GM18909 (cell line): ENCODE measurements around the gene TLR6.
"Not testable (repeated sequence)": the region's sequence is repeated elsewhere in the genome, so short reads cannot be mapped to it uniquely, and the experiment has no call there.

Experiments
- ATAC-seq: cut with Tn5 transposase; IDR thresholded peaks from one replicate; pipeline ENCODE4 v1.9.1; 2021; ENCODE audit warnings: mild to moderate bottlenecking; ENCODE audit not compliant: unreplicated experiment, poor library complexity

The TLR6 gene

DNA sequence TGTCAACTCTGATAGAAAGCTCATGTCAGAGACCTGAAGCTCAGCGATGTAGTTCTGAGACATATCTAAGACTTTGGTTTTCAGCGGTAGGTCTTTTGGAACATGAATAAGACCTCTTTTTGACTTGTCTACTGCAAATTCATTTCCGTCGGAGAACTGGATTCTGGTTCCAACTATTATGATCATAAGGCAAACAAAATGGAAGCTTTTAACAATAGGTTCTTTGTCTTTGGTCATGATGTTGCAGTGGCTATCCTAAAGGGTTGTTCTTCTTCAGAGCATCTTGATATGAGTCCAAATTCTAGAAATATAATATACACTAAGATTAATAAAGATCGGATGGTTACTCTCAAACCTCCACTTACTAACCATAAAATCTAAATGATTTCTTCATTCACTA lies 27.4 kb downstream of the TLR6 start:
- no peak for ATAC-seq

DNA sequence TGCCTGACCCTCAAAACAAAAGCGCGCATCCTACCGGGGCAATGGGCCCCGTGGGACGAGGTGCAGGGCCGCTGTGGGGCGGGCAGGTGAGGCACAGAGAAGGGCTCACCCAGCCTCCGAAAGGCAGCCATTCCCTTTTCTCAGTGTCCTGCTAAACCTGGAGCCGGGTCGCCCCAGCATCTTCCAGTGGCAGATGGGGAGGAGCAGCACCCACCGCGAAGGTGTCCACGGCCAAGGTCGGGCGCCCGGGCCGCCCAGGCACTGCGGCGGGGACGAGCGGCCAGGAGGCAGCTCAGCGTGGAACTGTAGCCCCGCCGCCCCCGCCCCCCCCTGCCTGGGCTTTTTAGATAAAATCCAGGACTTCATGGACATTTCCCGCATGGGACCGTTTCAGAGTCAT lies 32.9 kb downstream of the TLR6 start:
- no peak for ATAC-seq

- no peak for ATAC-seq
Measured at GRCh38 chr4:38822748-38823303, 33.8 kb downstream of the TLR6 start.

- ATAC-seq, result no peak
Measured at GRCh38 chr4:38821739-38822138, 34.9 kb downstream of the TLR6 start.

DNA sequence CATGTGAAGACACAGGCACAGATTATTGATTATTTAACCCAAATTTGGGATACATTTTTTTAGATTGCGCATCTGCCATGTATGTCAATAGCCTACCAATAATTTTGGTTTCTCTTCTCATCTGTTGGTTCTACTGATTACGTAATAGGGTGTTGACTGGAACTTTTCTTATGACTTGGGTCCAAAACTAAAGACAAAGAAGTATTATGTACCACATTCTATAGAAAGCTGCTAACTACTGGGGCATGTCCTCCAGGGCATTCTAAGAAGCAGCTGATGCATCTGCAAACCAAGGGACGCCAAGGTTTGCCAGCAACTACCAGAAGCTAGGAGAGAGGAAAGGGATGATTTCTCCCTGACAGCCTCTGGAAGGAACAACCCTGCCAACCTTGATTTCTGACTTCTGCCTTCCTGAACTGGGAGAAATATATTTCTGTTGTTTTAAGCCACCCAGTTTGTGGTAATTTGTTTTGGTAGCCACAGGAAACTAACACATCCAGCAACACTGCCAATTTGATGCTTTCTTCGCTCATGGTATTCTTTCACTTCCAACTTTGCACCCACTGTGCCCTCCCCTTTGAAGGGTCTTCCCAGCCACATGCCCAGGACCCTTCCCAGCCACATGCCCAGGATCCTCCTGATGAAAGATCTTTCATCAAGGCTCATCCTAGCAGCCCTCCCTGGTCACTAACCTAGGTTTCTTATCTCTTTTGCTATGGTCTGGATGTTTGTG lies 36.1 kb downstream of the TLR6 start:
- peak; percentile 52 for ATAC-seq

DNA sequence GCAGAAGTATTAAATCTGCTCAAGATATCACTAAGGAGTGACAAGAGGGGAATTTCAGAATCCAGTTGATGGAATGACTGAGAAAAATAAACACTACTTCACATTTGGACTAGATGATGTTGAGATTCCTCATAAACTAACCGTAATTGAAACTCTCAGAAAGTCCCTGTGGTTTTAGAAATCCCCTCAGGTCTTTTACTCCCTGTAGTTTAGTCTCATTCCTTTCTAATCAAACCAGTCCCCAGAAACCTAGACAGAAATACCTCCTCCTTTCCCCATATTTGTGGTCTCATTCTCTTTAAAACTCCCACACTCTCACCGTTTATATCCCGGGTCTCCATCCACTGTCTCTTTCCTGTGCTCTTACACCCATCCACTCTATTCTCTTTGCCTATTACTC lies 37.0 kb downstream of the TLR6 start:
- ATAC-seq, result no peak

DNA sequence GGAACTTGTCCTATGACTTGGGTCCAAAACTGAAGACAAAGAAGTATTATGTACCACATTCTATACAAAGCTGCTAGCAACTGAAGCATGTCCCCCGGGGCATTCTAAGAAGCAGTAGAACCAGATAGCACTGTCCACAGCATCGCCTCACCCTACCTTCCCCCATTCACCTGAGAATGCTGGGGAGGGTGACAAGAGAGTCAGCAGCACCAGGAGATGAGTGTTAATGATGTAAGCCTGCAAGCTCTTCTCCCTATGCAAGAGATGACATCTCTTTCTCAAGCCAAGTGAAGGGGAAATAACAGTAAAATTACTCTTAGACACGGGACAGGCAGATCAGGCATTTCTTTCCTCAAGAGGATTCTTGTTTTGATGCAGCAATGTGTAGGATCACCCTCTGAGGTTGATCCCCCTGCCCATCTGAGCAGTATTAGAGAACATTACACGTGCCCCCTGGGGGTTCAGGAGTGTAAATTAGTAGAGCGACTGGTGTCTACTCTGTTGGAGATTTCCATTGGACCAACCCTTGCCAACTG lies 38.1 kb downstream of the TLR6 start:
- ATAC-seq, result peak; percentile 55

- peak; percentile 37 for ATAC-seq
Measured at GRCh38 chr4:38815885-38816782, 40.5 kb downstream of the TLR6 start.

DNA sequence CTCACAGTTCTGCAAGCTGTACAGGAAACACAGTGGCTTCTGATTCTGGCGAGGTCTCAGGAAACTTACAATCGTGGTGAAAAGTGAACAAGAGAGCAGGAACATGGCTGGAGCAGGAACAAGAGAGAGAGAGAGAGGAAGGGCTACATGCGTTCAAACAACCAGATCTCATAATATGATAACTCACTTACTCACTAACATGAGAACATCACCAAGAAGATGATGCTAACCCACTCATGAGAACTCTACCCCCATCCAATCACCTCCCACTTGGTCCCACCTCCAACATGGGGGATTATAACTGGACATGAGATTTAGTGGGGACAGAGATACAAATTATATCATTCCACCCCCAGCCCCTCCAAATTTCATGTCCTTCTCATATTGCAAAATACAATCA lies 42.2 kb downstream of the TLR6 start:
- ATAC-seq, result no peak

DNA sequence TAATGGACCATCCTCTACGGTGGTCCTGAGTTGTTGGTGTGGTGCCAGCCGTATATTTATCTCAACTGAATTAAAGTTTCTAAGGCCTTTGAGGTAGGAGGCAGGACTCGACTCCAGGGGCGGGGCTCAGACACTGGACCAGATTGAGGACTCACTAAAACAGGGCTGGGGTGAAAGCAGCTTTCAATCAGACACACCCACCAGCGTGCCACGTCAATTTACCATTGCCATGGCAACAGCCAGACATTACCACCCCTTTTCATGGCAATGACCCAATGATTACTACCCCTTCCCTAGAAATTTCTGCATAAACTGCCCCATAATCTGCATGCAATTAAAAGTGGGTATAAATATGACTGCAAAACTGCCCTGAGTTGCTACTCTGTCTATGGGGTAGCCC lies 45.3 kb downstream of the TLR6 start:
- no peak for ATAC-seq

GRCh38 chr4:38807462-38807861 lies 49.2 kb downstream of the TLR6 start:
- ATAC-seq, result not testable (repeated sequence)

DNA sequence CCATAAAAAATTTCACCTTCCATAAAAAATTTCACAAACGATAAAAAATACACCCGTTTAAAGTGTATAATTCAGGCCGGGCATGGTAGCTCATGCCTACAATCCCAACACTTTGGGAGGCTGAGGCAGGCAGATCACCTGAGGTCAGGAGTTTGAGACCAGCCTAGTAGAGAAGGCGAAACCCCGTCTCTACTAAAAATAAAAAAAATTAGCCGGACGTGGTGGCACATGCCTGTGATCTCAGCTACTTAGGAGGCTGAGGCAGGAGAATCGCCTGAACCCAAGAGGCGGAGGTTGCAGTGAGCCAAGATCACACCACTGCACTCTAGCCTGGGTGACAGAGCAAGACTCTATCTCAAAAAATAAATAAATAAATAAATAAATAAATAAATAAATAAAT lies 50.4 kb downstream of the TLR6 start:
- not testable (repeated sequence) for ATAC-seq

DNA sequence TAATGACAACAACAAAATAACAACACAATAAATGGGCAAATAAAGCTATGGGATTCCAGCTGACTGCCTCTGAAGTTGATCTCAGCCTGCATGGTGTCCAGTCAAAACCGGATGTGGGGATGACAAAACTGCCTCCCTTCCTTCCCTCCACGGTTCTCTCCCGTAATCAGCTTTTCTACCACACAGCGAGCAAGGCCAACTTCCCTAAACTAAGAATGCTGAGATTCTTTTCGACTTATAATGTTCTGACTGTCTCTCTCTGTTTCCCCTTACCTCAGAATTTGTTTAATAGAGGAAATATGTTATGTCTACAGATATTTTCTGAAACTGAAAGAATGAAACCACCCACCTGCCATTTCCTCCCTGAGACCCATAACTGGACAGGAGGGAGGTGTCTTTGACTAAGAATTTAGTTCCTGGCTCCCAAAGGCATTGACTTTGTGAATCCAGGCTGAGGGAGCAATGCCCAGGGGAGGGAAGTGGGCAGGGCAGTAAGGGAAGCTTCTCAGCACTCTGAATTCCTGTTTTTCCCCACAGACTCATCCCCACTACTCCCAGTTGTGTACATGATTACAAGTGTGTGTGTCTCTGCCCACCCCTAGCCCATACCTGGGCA lies 51.0 kb downstream of the TLR6 start:
- peak; percentile 80 for ATAC-seq

- ATAC-seq, result peak; percentile 29
Measured at GRCh38 chr4:38804654-38805295, 51.8 kb downstream of the TLR6 start, which contains the start of gene TLR1. Gene TLR1 (minus strand): TSS chr4:38804791. CDS start chr4:38798831, 5,960 bp downstream.

- ATAC-seq, result peak; percentile 68
Measured at GRCh38 chr4:38803833-38804653, 52.6 kb downstream of the TLR6 start.

DNA sequence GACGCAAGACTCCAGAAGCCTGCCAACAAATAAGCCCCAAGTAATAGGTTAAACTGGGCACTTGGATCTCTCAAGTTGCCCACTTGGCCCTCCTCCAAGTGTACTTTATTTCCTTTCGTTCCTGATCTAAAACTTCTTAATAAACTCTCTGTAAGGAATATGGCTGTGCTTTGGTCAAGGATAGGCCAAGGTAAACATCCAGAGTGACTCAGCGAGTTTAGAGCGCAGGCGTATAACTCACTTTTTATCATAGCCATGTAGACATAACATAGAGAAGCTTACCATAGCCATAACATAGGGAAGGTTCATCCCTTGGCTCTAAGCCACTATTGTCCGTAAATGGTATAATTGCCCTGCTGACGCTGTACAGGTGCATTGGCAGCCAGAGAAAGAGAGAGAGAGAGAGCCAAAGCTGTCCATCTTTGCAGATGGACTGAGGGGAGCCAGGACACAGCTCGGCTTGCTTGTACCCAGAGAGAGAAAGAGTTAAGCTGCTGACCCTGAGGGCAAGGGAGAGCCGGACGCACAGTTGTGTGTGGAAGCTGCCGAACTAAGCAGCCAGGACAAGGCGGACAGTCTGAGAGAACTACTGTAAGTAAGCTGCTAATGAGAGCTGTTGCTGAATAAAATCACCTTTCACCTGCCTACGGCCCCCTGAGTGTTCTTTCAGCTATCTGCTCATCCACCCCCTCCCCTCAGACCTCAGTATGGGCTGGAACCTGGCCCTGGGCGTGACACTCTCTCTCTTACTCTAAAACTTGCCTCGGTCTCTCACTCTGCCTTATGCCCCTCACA lies 53.9 kb downstream of the TLR6 start:
- no peak for ATAC-seq

GRCh38 chr4:38800961-38801450 lies 55.6 kb downstream of the TLR6 start:
- no peak for ATAC-seq

DNA sequence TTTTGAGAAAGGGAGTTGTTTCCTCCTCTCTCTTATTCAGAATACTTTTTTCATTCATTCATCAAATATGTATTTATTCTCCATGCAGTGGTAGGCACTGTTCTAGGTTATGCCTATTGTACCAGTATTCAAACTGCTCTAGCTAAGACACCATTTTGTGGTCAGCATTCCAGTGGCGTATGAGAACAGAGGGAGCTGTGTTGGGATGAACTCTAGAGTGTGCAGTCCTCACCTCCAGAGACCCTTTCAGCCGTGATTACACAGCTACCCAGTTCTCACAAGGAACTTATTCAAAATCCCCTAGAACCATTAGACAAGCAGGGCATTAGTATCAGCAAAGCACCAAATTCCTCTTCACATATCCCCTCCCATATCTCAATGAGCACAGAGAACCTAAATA lies 56.3 kb downstream of the TLR6 start:
- no peak for ATAC-seq
